HG03108 (cell line): ENCODE data around the gene PABPN1L.
"Not testable (repeated sequence)": the region's sequence is repeated elsewhere in the genome, so short reads cannot be mapped to it uniquely, and the experiment has no call there.

Source experiments
- ATAC-seq: cut with Tn5 transposase; IDR thresholded peaks from one replicate; pipeline ENCODE4 v1.9.1; 2021; ENCODE audit warnings: moderate library complexity; ENCODE audit not compliant: unreplicated experiment

The PABPN1L gene

GRCh38 chr16:88901718-88902337, 35.4 kb upstream of the PABPN1L start:
- no peak for ATAC-seq

GRCh38 chr16:88900662-88901052, 34.2 kb upstream of the PABPN1L start:
- ATAC-seq, result no peak

GRCh38 chr16:88899901-88900661, 33.6 kb upstream of the PABPN1L start:
- ATAC-seq, result no peak

GRCh38 chr16:88897696-88898425, 31.4 kb upstream of the PABPN1L start:
- no peak for ATAC-seq

DNA sequence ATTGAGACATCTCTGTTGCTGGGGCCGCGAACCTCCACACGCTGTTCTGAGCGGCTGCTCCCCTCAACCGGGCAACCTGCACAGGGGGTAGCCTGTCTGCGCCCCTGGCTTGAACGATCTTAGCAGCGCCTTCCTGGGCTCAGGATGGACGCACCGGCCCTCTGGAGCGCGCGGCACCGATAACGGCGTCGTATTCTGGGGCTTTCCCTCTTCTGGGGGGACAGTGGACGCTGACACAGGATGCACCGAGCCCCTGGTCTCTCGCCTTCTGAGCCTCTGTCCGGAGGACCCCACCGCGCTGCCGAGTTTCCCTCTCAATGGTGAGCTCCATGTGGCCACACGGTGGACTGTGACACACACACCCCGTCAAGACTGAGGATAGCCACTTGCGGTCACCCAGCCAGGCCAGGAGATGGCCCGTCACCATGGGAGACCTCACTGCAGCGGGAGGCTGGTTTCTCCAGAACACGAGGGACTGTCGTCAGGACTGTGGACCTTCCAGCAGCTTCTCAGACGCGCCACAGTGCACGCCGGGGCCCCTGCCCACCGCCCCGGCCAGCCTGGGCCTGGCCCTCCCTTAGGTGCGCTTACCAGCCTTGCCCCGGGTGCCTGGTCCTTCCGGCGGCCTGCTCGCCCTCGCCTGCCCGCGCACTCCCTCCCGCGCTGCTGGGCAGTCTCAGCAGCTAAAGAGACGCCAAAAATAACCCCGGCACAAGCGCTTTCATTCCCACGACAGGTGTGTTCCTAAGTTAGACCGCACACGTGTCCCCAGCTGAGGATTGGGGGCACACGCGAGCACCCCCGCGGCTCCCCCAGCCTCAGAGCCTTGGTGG, 30.0 kb upstream of the PABPN1L start:
- no peak for ATAC-seq

- ATAC-seq, result no peak
Measured at GRCh38 chr16:88895335-88895734, 28.9 kb upstream of the PABPN1L start.

DNA sequence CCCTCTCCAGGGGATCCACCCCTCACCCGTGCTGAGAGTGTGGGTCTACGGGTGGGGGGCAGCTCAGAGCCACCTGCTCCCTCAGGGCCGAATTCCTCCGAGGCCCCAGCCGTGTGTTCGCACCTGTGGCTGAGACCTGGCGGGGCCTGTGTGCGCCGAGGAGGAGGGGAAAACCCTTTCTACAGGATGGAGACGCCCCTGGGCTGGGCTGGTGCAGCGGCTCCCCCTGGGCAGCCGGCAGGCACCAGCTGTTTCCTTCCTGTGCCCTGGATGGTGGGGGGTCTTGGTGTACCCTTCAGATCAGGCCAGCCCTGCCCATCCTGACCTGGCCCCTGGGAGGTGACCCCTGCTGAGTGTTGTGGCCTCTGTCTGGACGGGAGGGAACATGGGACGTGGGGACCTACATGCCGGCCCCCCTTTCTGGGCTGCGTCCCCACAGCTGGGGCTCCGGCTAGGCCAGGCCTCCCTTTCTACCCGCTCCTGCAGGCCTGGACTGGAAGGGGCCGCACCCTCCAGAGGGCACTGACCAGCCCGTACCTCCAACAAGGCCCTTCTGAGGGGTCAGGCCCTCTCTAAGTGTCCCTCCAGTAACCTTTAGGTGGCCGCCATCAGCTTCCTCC, 28.3 kb upstream of the PABPN1L start:
- ATAC-seq, result no peak

DNA sequence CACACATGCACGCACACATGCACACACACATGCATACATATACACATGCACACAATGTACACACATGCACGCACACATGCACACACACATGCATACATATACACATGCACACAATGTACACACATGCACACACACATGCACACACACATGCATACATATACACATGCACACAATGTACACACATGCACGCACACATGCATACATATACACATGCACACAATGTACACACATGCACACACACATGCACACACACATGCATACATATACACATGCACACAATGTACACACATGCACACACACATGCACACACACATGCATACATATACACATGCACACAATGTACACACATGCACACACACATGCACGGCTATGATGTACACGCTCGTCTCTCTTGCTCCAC, 27.8 kb upstream of the PABPN1L start:
- not testable (repeated sequence) for ATAC-seq

- ATAC-seq, result no peak
Measured at GRCh38 chr16:88893127-88893968, 26.9 kb upstream of the PABPN1L start.

DNA sequence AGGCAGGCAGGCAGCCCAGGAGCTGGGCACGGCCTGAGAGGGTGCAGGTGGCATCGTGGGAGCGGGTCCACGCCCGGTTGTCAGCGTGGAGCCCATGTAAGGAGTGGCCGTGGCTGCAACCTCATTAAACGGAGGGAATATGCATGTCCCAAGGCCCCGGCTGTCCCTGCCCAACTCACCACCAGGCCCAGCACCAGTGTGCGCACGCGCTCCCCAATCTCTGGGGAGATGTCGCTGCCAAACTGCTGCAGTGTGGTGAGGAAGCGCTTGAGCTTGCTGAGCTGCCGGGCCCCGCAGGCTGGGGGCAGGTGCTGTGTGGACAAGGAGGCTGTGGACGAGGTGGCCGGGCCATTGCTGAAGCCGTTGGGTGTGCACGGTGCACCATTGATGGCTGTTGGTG, 25.6 kb upstream of the PABPN1L start:
- no peak for ATAC-seq

DNA sequence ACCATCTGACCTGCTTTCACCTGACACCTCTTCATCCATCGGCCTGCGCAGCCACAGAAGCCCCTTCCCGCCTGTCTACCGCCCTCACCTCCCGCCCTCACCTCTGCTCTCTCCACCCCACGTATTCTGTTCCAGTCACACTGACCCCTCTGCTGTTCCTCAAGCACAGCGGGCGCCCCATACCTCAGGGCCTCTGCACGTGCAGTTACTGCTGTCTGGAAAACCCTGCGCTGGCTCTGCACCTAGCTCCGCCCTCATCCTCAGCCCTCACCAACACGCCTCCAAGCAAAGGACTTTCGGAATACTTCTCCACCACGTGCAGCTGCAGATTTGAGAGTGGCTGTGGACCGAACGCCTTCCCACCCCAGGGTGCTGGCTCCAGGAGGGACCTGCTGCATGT, 24.6 kb upstream of the PABPN1L start:
- no peak for ATAC-seq

DNA sequence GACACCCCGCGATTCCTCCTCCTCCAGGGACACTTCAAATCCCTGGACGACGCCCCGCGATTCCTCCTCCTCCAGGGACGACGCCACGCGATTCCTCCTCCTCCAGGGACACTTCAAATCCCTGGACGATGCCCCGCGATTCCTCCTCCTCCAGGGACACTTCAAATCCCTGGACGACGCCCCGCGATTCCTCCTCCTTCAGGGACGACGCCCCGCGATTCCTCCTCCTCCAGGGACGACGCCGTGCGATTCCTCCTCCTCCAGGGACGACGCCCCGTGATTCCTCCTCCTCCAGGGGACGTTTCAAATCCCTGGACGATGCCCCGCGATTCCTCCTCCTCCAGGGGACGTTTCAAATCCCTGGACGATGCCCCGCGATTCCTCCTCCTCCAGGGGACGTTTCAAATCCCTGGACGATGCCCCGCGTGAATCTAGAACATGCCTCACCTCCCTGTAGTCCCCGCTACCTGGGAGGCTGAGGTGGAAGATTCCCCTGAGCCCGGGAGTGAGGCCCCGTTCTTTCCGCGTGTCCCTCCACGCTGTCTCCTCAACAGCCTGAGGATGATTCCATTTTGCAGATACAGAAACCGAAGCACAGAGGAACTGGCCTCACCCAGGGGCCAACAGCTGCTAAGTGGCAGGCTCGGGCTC, 23.4 kb upstream of the PABPN1L start:
- not testable (repeated sequence) for ATAC-seq

DNA sequence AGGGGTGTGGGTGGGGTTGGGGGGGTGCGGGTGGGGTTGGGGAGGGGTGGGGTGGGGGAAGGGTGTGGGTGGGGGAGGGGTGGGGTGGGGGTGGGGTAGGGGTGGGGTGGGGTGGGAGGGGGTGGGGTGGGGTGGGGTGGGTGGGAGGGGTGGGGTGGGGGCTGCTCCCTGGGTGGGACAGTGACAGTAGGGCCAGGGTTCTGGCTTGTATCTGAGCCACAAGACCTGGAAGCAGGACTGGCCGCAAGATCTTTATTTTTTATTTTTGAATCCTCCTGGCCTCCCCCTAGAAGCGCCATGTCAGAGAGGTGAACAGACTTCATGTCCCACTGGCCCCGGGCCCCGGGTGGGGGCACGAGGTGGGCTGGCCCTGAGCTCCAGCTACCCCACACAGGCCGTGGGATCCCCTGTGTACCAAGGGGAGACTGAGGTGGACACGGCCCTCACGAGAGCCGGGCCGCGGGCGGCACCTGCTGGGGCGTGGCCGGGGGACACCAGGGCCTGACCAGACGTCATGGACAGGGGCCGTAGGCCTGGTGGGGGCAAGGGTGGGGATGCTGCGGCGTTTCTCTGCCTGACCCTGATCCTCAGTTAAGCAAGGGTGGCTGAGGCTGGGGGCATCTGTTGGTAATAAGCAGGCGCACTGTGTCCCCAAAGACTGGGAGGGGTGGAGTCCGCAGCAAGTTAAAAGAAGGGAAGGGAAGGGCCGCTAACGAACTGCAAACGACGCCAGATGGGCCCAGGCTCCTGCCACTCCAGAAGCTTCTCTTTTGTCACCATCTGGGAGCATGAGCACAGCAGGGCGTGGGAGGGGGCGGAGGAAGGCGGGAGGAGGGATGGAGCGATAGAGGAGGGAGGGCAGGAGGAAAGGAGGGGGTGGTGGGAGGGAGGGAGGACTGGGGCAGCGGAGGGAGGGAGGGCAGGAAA, 22.3 kb upstream of the PABPN1L start:
- ATAC-seq, result no peak

- ATAC-seq, result no peak
Measured at GRCh38 chr16:88888057-88888456, 21.6 kb upstream of the PABPN1L start.

DNA sequence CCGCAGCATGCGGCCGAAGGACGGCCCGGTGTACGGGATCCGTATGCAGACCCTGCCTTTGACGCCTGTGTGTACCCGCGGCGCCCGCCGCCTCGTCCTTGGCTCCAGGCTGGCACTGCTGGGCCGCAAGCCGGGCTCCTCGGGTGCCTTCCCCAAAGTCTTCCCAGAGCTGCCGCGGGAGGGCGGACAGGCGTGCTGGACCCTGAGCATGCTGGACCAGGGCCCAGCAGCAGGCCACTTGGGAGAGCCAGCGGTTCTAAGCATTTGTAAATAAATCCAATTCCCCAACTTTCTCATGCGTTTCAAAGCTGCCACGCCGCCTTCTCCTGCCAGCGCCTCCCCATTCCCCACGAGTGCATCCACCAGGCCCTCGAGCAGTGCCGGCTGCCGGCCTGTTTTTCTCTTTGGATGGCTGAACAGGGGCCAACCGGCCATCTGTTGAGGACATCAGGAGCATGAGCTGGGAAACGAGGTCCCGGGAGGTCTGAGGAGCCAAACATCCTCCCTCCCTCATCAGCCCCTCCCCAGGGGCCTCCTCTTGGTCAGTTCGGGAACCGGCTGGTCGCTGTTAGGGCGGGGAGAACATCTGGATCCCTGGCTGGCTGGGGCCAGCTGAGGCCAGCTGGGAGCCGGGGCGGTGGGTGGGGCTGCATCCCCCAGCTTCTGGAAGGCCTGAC, 20.5 kb upstream of the PABPN1L start:
- ATAC-seq, result no peak

GRCh38 chr16:88886420-88886844, 20.0 kb upstream of the PABPN1L start:
- ATAC-seq, result no peak

- no peak for ATAC-seq
Measured at GRCh38 chr16:88885693-88886280, 19.3 kb upstream of the PABPN1L start.
